Nephron (organoid): ENCODE measurements around the gene CARD16.

Source experiments
- H3K27ac Mint-ChIP-seq, 3 experiments: 2 replicates each; pipeline ENCODE4 v1.8.0; 2020; ENCODE audit warnings: mixed read lengths in 3 of 3, mild to moderate bottlenecking in 2 of 3, moderate library complexity in 1 of 3
- H3K27me3 Mint-ChIP-seq: 2 replicates; pipeline ENCODE4 v1.8.0; 2021; ENCODE audit warnings: low read depth, mild to moderate bottlenecking, moderate library complexity, mixed read lengths
- H3K36me3 Mint-ChIP-seq: 2 replicates; pipeline ENCODE4 v1.8.0; 2020; ENCODE audit warnings: low read depth, mixed read lengths
- H3K4me1 Mint-ChIP-seq: 2 replicates; pipeline ENCODE4 v1.8.0; 2020; ENCODE audit warnings: mixed read lengths
- H3K4me3 Mint-ChIP-seq, 3 experiments: 2 replicates each; pipeline ENCODE4 v1.8.0; 2020; ENCODE audit warnings: mild to moderate bottlenecking in 3 of 3, mixed read lengths in 3 of 3, moderate library complexity in 2 of 3
- H3K9me3 Mint-ChIP-seq: 2 replicates; pipeline ENCODE4 v1.8.0; 2020; ENCODE audit warnings: mixed read lengths
- CTCF ChIP-seq, 3 experiments: fragments of 200-600 bp; sonication (generic); IDR thresholded peaks; one replicate each; pipeline ENCODE4 v1.5.0; 2021; ENCODE audit warnings: antibody characterized with exemption in 3 of 3; ENCODE audit not compliant: unreplicated experiment in 3 of 3

CARD16 gene

DNA sequence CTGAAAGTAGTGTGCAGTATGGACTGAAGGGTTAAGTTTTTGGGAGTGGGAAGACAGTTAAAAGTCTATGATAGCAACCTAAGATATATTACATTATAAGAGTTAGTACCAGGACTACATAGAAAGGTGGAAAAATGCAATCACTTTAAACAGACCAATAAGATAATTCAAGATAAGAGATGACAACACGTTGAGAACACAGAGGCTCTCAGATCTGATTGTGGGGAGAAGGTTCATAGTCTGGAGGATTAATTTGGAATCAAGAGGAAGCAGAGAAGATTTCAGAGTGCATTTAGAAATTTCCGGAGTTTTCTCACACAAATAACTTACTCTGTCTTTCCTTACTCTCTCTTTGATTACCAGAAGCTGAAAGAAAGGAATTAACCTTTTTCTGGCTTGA lies 22.6 kb downstream of the CARD16 start:
- Mint-ChIP-seq H3K4me1 (no peaks in the 10 kb centered on the region), H3K9me3 (peaks cover 2% of the 10 kb centered on the region), H3K27me3 (no peaks in the 10 kb centered on the region), H3K4me3 (no peak overlapping the region), H3K36me3 (no peaks in the 10 kb centered on the region), H3K27ac (no peak overlapping the region)
- TF ChIP-seq CTCF (IDR thresholded peaks at IDR 0.05; ENCODE audit: unreplicated experiment in 3 of 3), result no peak

DNA sequence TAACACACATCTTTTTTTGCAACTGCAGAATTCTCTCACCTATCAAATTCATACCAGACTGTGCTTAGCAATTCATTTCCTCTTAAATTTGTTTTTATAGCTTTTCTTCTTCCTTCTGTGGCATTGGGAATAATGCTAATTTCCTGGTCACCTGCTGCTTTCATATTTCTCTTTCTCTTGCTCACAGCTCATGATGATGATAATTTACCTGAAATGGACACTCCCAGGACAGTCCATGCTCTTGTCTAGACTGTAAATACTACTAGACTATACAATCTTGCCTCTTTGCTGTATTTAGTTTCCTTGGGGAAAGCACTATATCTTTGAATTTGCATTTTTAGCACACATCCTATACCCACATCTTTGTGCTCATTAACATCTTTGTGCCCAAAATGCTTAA lies 37.7 kb downstream of the CARD16 start:
- H3K27ac Mint-ChIP-seq, result no peak overlapping the region
- H3K36me3 Mint-ChIP-seq, result no peaks in the 10 kb centered on the region
- no peaks in the 10 kb centered on the region for H3K4me1 Mint-ChIP-seq
- H3K4me3 Mint-ChIP-seq, result no peak overlapping the region
- no peaks in the 10 kb centered on the region for H3K9me3 Mint-ChIP-seq
- no peak for TF ChIP-seq CTCF (IDR thresholded peaks at IDR 0.05; ENCODE audit: unreplicated experiment in 3 of 3)
- H3K27me3 Mint-ChIP-seq, result no peaks in the 10 kb centered on the region

DNA sequence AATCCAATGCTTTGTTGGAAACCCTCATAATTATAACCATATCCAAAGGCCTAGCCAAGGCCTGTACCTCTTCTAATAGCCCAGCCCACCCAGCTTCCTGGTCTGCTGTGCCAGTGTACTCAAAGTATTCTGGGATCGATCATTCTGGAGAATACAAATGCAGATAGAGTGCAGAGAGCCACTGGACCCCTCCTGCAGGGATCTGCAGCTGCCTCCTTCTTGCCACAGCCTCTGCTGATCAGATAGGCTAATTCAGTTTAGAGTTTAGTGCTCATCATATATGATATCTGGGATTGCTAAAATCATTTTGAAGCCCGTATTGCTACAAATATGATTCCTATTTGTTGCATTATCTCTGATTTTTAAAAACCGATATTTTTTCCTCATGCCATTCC lies 39.7 kb downstream of the CARD16 start:
- Mint-ChIP-seq H3K27me3 (no peaks in the 10 kb centered on the region), H3K27ac (no peak overlapping the region), H3K4me3 (no peak overlapping the region), H3K36me3 (no peaks in the 10 kb centered on the region), H3K9me3 (peaks cover 3% of the 10 kb centered on the region), H3K4me1 (no peaks in the 10 kb centered on the region)
- TF ChIP-seq CTCF (IDR thresholded peaks at IDR 0.05; ENCODE audit: unreplicated experiment in 3 of 3), result no peak

GRCh38 chr11:105004021-105004420 lies 41.1 kb downstream of the CARD16 start:
- no peak overlapping the region for H3K27ac Mint-ChIP-seq

GRCh38 chr11:105003151-105003550 lies 42.0 kb downstream of the CARD16 start:
- no peak for TF ChIP-seq CTCF (IDR thresholded peaks at IDR 0.05; ENCODE audit: unreplicated experiment in 3 of 3)
- H3K27me3 Mint-ChIP-seq, result no peaks in the 10 kb centered on the region
- no peaks in the 10 kb centered on the region for H3K4me1 Mint-ChIP-seq
- H3K4me3 Mint-ChIP-seq, result no peak overlapping the region
- no peak overlapping the region for H3K27ac Mint-ChIP-seq
- peaks cover 3% of the 10 kb centered on the region for H3K9me3 Mint-ChIP-seq
- no peaks in the 10 kb centered on the region for H3K36me3 Mint-ChIP-seq

More at GRCh38 chr11:105004021-105004420, 41.1 kb downstream of the CARD16 start:
- peaks cover 3% of the 10 kb centered on the region for H3K9me3 Mint-ChIP-seq
- TF ChIP-seq CTCF (IDR thresholded peaks at IDR 0.05; ENCODE audit: unreplicated experiment in 3 of 3), result no peak
- H3K27me3 Mint-ChIP-seq, result no peaks in the 10 kb centered on the region
- no peaks in the 10 kb centered on the region for H3K36me3 Mint-ChIP-seq
- H3K4me1 Mint-ChIP-seq, result no peaks in the 10 kb centered on the region
- H3K4me3 Mint-ChIP-seq, result no peak overlapping the region

GRCh38 chr11:105000797-105001196 lies 44.3 kb downstream of the CARD16 start:
- Mint-ChIP-seq H3K9me3 (peaks cover 3% of the 10 kb centered on the region), H3K4me3 (no peak overlapping the region), H3K27ac (no peak overlapping the region), H3K36me3 (no peaks in the 10 kb centered on the region), H3K27me3 (no peaks in the 10 kb centered on the region), H3K4me1 (no peaks in the 10 kb centered on the region)
- TF ChIP-seq CTCF (IDR thresholded peaks at IDR 0.05; ENCODE audit: unreplicated experiment in 3 of 3), result peak in 1 of 3 experiments; percentile 13
